ENCODE measurements around the gene IKZF1.

The IKZF1 gene

GRCh38 chr7:50352282-50352681 lies 47.8 kb downstream of the IKZF1 start:
- no peak overlapping the region for H3K9ac ChIP-seq (ENCODE audit: low read length)
- H3K27me3 ChIP-seq (ENCODE audit: low read length), result no peaks in the 10 kb centered on the region
- H3K9me3 ChIP-seq (ENCODE audit: insufficient read depth, low read length), result no peaks in the 10 kb centered on the region
- no peak for TF ChIP-seq EZH2phosphoT487 (conservative IDR thresholded peaks at IDR 0.05; ENCODE audit: low read length)
- no peak for TF ChIP-seq CTCF (IDR thresholded peaks at IDR 0.05; ENCODE audit: insufficient read depth, low read length, poor library complexity, severe bottlenecking)
- H4K20me1 ChIP-seq (ENCODE audit: low read depth, low read length), result no peaks in the 10 kb centered on the region
- H3K79me2 ChIP-seq (ENCODE audit: insufficient read depth, low read length), result peaks cover 93% of the 10 kb centered on the region
- no peak overlapping the region for H3K4me3 ChIP-seq (ENCODE audit: insufficient read depth, low read length, poor library complexity, severe bottlenecking)
- H3K27ac ChIP-seq (ENCODE audit: low read depth, low read length), result peak overlapping the region; percentile 10; the same call in 1 of the 2 replicates
- no peak overlapping the region for H2AFZ ChIP-seq (ENCODE audit: low read depth, low read length, severe bottlenecking)
- peaks cover 25% of the 10 kb centered on the region for H3K36me3 ChIP-seq (ENCODE audit: low read length)
- H3K4me2 ChIP-seq (ENCODE audit: low read depth, low read length, poor library complexity, severe bottlenecking), result no peak overlapping the region
- H3F3A ChIP-seq (ENCODE audit: insufficient read depth), result peaks cover 8% of the 10 kb centered on the region; the same call in 1 of the 2 replicates
- H3K9me2 ChIP-seq (replicated peaks; ENCODE audit: insufficient read depth, low read length), result no peaks in the 10 kb centered on the region

- Histone ChIP-seq H3K4me2 (ENCODE audit: low read depth, low read length, poor library complexity, severe bottlenecking) (no peak overlapping the region), H3K79me2 (ENCODE audit: insufficient read depth, low read length) (peaks cover 93% of the 10 kb centered on the region), H3K27me3 (ENCODE audit: low read length) (no peaks in the 10 kb centered on the region), H3K4me3 (ENCODE audit: insufficient read depth, low read length, poor library complexity, severe bottlenecking) (no peak overlapping the region), H2AFZ (ENCODE audit: low read depth, low read length, severe bottlenecking) (no peak overlapping the region), H3K9me3 (ENCODE audit: insufficient read depth, low read length) (no peaks in the 10 kb centered on the region), H3K9ac (ENCODE audit: low read length) (no peak overlapping the region), H3K36me3 (ENCODE audit: low read length) (peaks cover 24% of the 10 kb centered on the region), H4K20me1 (ENCODE audit: low read depth, low read length) (0 out of 2 replicates have a peak, but pooled peaks cover 4% of the 10 kb centered on the region), H3K27ac (ENCODE audit: low read depth, low read length) (no peak overlapping the region), H3F3A (ENCODE audit: insufficient read depth) (peaks cover 8% of the 10 kb centered on the region; the same call in 1 of the 2 replicates), H3K9me2 (replicated peaks; ENCODE audit: insufficient read depth, low read length) (no peaks in the 10 kb centered on the region)
- no peak for TF ChIP-seq EZH2phosphoT487 (conservative IDR thresholded peaks at IDR 0.05; ENCODE audit: low read length)
- no peak for TF ChIP-seq CTCF (IDR thresholded peaks at IDR 0.05; ENCODE audit: insufficient read depth, low read length, poor library complexity, severe bottlenecking)
These were observed 48.2 kb downstream of the IKZF1 start for GRCh38 chr7:50352751-50353150.

- Histone ChIP-seq H3F3A (ENCODE audit: insufficient read depth) (peaks cover 7% of the 10 kb centered on the region; the same call in 1 of the 2 replicates), H3K27ac (ENCODE audit: low read depth, low read length) (no peak overlapping the region), H2AFZ (ENCODE audit: low read depth, low read length, severe bottlenecking) (no peak overlapping the region), H3K9ac (ENCODE audit: low read length) (no peak overlapping the region), H4K20me1 (ENCODE audit: low read depth, low read length) (0 out of 2 replicates have a peak, but pooled peaks cover 5% of the 10 kb centered on the region), H3K4me2 (ENCODE audit: low read depth, low read length, poor library complexity, severe bottlenecking) (no peak overlapping the region), H3K79me2 (ENCODE audit: insufficient read depth, low read length) (peaks cover 93% of the 10 kb centered on the region), H3K27me3 (ENCODE audit: low read length) (no peaks in the 10 kb centered on the region), H3K36me3 (ENCODE audit: low read length) (peaks cover 20% of the 10 kb centered on the region), H3K4me3 (ENCODE audit: insufficient read depth, low read length, poor library complexity, severe bottlenecking) (no peak overlapping the region), H3K9me3 (ENCODE audit: insufficient read depth, low read length) (no peaks in the 10 kb centered on the region), H3K9me2 (replicated peaks; ENCODE audit: insufficient read depth, low read length) (no peaks in the 10 kb centered on the region)
- TF ChIP-seq EZH2phosphoT487 (conservative IDR thresholded peaks at IDR 0.05; ENCODE audit: low read length), result no peak
- no peak for TF ChIP-seq CTCF (IDR thresholded peaks at IDR 0.05; ENCODE audit: insufficient read depth, low read length, poor library complexity, severe bottlenecking)
These were observed 48.7 kb downstream of the IKZF1 start for GRCh38 chr7:50353201-50353600.

Measured in SU-DHL-6 (cell line).